Measurements from ENCODE around the gene RPE.

Gene RPE

GRCh38 chr2:209977386-209978239 is 24.8 kb upstream of the RPE start:
- no peak overlapping the region for H3K4me2 ChIP-seq (ENCODE audit: low read length)
- no peaks in the 10 kb centered on the region for H3K27me3 ChIP-seq (ENCODE audit: insufficient read depth, low read length)
- no peak overlapping the region for H2AFZ ChIP-seq (ENCODE audit: low read length)

GRCh38 chr2:209984291-209984690 is 18.1 kb upstream of the RPE start:
- Histone ChIP-seq H3K27me3 (ENCODE audit: insufficient read depth, low read length) (no peaks in the 10 kb centered on the region), H3K36me3 (ENCODE audit: insufficient read depth, low read length) (no peaks in the 10 kb centered on the region), H3K9me2 (ENCODE audit: low read depth, low read length) (no peaks in the 10 kb centered on the region), H3K27ac (ENCODE audit: low read depth, low read length, poor library complexity, severe bottlenecking) (no peak overlapping the region), H3K4me3 (ENCODE audit: low read depth, low read length, poor library complexity, severe bottlenecking) (no peak overlapping the region), H3K4me2 (ENCODE audit: low read length) (no peak overlapping the region), H2AFZ (ENCODE audit: low read length) (no peak overlapping the region), H4K20me1 (ENCODE audit: insufficient read depth, low read length) (no peaks in the 10 kb centered on the region), H3K9ac (ENCODE audit: low read length) (no peak overlapping the region), H3F3A (ENCODE audit: insufficient read depth, low read length) (no peaks in the 10 kb centered on the region), H3K9me3 (ENCODE audit: low read length) (no peaks in the 10 kb centered on the region), H3K79me2 (ENCODE audit: insufficient read depth, low read length) (no peaks in the 10 kb centered on the region), H3K4me1 (ENCODE audit: insufficient read depth, low read length, severe bottlenecking) (no peaks in the 10 kb centered on the region)
- TF ChIP-seq CTCF (IDR thresholded peaks at IDR 0.05; ENCODE audit: low read length) (no peak), EZH2 (IDR thresholded peaks at IDR 0.05; ENCODE audit: borderline replicate concordance, low read length) (no peak)

More at GRCh38 chr2:209977386-209978239, 24.8 kb upstream of the RPE start:
- H3K36me3 ChIP-seq (ENCODE audit: insufficient read depth, low read length), result no peaks in the 10 kb centered on the region
- H4K20me1 ChIP-seq (ENCODE audit: insufficient read depth, low read length), result no peaks in the 10 kb centered on the region
- no peak overlapping the region for H3K9ac ChIP-seq (ENCODE audit: low read length)
- H3K9me3 ChIP-seq (ENCODE audit: low read length), result no peaks in the 10 kb centered on the region
- no peaks in the 10 kb centered on the region for H3K4me1 ChIP-seq (ENCODE audit: insufficient read depth, low read length, severe bottlenecking)
- no peaks in the 10 kb centered on the region for H3K79me2 ChIP-seq (ENCODE audit: insufficient read depth, low read length)
- TF ChIP-seq CTCF (IDR thresholded peaks at IDR 0.05; ENCODE audit: low read length) (peak; percentile 67), EZH2 (IDR thresholded peaks at IDR 0.05; ENCODE audit: borderline replicate concordance, low read length) (no peak)
- H3K9me2 ChIP-seq (ENCODE audit: low read depth, low read length), result no peaks in the 10 kb centered on the region
- H3K27ac ChIP-seq (ENCODE audit: low read depth, low read length, poor library complexity, severe bottlenecking), result no peak overlapping the region
- no peak overlapping the region for H3K4me3 ChIP-seq (ENCODE audit: low read depth, low read length, poor library complexity, severe bottlenecking)
- H3F3A ChIP-seq (ENCODE audit: insufficient read depth, low read length), result no peaks in the 10 kb centered on the region

GRCh38 chr2:209985874-209986273 is 16.6 kb upstream of the RPE start:
- Histone ChIP-seq H3K4me1 (ENCODE audit: insufficient read depth, low read length, severe bottlenecking) (no peaks in the 10 kb centered on the region), H4K20me1 (ENCODE audit: insufficient read depth, low read length) (no peaks in the 10 kb centered on the region), H3K27me3 (ENCODE audit: insufficient read depth, low read length) (no peaks in the 10 kb centered on the region), H3K79me2 (ENCODE audit: insufficient read depth, low read length) (no peaks in the 10 kb centered on the region), H3F3A (ENCODE audit: insufficient read depth, low read length) (no peaks in the 10 kb centered on the region), H3K9ac (ENCODE audit: low read length) (no peak overlapping the region), H3K27ac (ENCODE audit: low read depth, low read length, poor library complexity, severe bottlenecking) (no peak overlapping the region), H2AFZ (ENCODE audit: low read length) (no peak overlapping the region), H3K9me3 (ENCODE audit: low read length) (no peaks in the 10 kb centered on the region), H3K36me3 (ENCODE audit: insufficient read depth, low read length) (no peaks in the 10 kb centered on the region), H3K4me2 (ENCODE audit: low read length) (no peak overlapping the region), H3K9me2 (ENCODE audit: low read depth, low read length) (no peaks in the 10 kb centered on the region), H3K4me3 (ENCODE audit: low read depth, low read length, poor library complexity, severe bottlenecking) (no peak overlapping the region)
- TF ChIP-seq EZH2 (IDR thresholded peaks at IDR 0.05; ENCODE audit: borderline replicate concordance, low read length) (no peak), CTCF (IDR thresholded peaks at IDR 0.05; ENCODE audit: low read length) (no peak)

Data from OCI-LY1 (cell line).